ENCODE measurements around the gene MACROD2.

DNA sequence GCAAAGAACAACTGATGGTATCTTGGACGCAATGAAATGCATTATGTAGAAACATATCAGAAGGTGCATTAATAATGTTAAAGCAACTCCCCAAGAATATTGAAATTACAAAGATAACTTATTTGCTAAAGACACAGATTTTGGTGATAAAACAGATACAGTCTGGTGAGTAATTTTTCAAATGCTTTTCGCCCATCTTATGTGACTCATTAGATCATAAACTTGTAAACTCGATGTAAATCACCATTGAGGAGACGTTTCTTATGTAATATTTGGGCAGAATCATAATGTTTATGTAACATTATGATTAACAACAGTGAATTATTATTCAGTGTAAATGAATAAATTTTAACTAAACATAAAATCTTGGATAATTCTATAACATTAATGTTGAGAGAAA is 1969.8 kb downstream of the MACROD2 start:
- TF ChIP-seq, protein P1, sequence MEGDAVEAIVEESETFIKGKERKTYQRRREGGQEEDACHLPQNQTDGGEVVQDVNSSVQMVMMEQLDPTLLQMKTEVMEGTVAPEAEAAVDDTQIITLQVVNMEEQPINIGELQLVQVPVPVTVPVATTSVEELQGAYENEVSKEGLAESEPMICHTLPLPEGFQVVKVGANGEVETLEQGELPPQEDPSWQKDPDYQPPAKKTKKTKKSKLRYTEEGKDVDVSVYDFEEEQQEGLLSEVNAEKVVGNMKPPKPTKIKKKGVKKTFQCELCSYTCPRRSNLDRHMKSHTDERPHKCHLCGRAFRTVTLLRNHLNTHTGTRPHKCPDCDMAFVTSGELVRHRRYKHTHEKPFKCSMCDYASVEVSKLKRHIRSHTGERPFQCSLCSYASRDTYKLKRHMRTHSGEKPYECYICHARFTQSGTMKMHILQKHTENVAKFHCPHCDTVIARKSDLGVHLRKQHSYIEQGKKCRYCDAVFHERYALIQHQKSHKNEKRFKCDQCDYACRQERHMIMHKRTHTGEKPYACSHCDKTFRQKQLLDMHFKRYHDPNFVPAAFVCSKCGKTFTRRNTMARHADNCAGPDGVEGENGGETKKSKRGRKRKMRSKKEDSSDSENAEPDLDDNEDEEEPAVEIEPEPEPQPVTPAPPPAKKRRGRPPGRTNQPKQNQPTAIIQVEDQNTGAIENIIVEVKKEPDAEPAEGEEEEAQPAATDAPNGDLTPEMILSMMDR (IDR thresholded peaks at IDR 0.05): no peak
- no peak for TF ChIP-seq POLR2A (IDR thresholded peaks at IDR 0.05)
- no peak for TF ChIP-seq EP300 (IDR thresholded peaks at IDR 0.05)

All from ovary (tissue), 3 donors.